Esophagus squamous epithelium (tissue), 4 donors: ENCODE data around the gene XPNPEP1.

Experiments
- POLR2A ChIP-seq, 4 donors: fragments of 450-650 bp; IDR thresholded peaks; one replicate each; pipeline ENCODE4 v1.6.1; 2017; ENCODE audit warnings: antibody characterized with exemption in 4 of 4, mild to moderate bottlenecking in 4 of 4, moderate library complexity in 3 of 4
- TF ChIP-seq, protein P1 (sequence below), 6 experiments: fragments of 450-650 bp in 4 of 6; fragments of 200-600 bp in 2 of 6; sonication (generic) in 2 of 6; IDR thresholded peaks; one replicate each; pipeline ENCODE4 v1.5.1; 2016 to 2019; ENCODE audit warnings: antibody characterized with exemption in 6 of 6, mild to moderate bottlenecking in 4 of 6, moderate library complexity in 4 of 6

DNA sequence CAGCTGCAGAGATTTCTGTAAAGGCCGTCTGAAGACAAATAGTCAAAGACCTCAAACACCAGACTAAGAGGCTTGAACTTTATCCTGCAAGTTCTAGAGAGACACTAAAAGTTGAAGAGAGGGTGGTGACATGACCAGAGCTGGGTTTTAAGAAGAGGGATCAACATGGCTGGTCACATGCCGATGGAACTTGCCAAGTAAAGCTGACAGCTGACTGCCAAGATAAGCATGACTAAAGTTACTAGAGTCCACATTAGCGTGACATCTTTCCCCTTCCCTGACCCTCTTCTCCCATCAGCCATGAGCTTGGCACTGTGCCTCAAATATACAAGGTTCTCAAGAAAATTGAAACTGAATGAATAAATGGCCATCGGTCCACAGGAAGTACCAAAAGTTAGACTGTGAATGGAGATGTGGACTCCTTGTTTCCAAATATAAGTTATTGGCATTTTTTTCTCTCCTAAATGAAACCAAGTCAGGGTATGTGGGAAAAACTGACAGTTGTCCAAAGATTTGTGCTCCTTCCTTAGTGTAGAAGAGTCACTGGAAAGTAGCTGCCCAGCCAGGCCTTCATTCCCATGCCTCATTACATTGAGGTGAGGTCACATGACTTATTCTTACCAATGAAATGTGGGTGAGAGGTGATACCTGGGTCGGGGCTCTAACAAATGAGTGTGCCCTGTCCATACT, 24.5 kb downstream of the XPNPEP1 start:
- no peak for TF ChIP-seq POLR2A (IDR thresholded peaks at IDR 0.05)
- TF ChIP-seq, protein P1, sequence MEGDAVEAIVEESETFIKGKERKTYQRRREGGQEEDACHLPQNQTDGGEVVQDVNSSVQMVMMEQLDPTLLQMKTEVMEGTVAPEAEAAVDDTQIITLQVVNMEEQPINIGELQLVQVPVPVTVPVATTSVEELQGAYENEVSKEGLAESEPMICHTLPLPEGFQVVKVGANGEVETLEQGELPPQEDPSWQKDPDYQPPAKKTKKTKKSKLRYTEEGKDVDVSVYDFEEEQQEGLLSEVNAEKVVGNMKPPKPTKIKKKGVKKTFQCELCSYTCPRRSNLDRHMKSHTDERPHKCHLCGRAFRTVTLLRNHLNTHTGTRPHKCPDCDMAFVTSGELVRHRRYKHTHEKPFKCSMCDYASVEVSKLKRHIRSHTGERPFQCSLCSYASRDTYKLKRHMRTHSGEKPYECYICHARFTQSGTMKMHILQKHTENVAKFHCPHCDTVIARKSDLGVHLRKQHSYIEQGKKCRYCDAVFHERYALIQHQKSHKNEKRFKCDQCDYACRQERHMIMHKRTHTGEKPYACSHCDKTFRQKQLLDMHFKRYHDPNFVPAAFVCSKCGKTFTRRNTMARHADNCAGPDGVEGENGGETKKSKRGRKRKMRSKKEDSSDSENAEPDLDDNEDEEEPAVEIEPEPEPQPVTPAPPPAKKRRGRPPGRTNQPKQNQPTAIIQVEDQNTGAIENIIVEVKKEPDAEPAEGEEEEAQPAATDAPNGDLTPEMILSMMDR (IDR thresholded peaks at IDR 0.05): no peak
